Liver (tissue), 9 donors: Measurements from ENCODE around the gene PLCB4. TPM values are rescaled to one million over a fixed set of nuclear protein-coding genes. Genes with fewer than 3 reads are reported as not detected.

Source experiments
- DNase-seq: peaks from one replicate; pipeline ENCODE4 v3.0.0-alpha.2; 2017; ENCODE audit warnings: low spot score
- H3K27ac ChIP-seq, 2 donors: one replicate each; pipeline ENCODE4 v1.7.0; 2013; ENCODE audit warnings: inconsistent platforms in 2 of 2, low read length in 2 of 2, control low read depth in 1 of 2, low read depth in 1 of 2, mild to moderate bottlenecking in 1 of 2
- H3K27me3 ChIP-seq, 4 donors: one replicate each; pipeline versions ENCODE4 v1.6.1 to v1.7.0; 2013; ENCODE audit warnings: low read length in 3 of 4, inconsistent platforms in 1 of 4, mild to moderate bottlenecking in 1 of 4, moderate library complexity in 1 of 4; ENCODE audit not compliant: control insufficient read depth in 4 of 4, insufficient read depth in 4 of 4
- H3K36me3 ChIP-seq, 4 donors: one replicate each; pipeline versions ENCODE4 v1.6.1 to v1.7.0; 2013; ENCODE audit warnings: low read length in 3 of 4, mild to moderate bottlenecking in 3 of 4, low read depth in 1 of 4, moderate library complexity in 1 of 4; ENCODE audit not compliant: control insufficient read depth in 4 of 4, insufficient read depth in 3 of 4
- H3K4me1 ChIP-seq, 4 donors: one replicate each; pipeline versions ENCODE4 v1.6.1 to v1.7.0; 2013; ENCODE audit warnings: low read length in 3 of 4, mild to moderate bottlenecking in 3 of 4, moderate library complexity in 1 of 4; ENCODE audit not compliant: control insufficient read depth in 4 of 4, insufficient read depth in 4 of 4
- H3K4me3 ChIP-seq, 3 donors: one replicate each; pipeline versions ENCODE4 v1.6.1 to v1.7.0; 2013; ENCODE audit warnings: low read length in 3 of 3, control low read depth in 1 of 3, low read depth in 1 of 3, mild to moderate bottlenecking in 1 of 3
- H3K9ac ChIP-seq, 2 donors: one replicate each; pipeline ENCODE4 v1.7.0; 2013; ENCODE audit warnings: low read length in 2 of 2, mild to moderate bottlenecking in 2 of 2, moderate library complexity in 2 of 2, control low read depth in 1 of 2, low read depth in 1 of 2
- H3K9me3 ChIP-seq, 4 donors: one replicate each; pipeline versions ENCODE4 v1.6.1 to v1.7.0; 2013; ENCODE audit warnings: low read length in 3 of 4; ENCODE audit not compliant: control insufficient read depth in 4 of 4
- ATF3 ChIP-seq: IDR thresholded peaks from 2 replicates; pipeline ENCODE4 v1.6.1; 2016; ENCODE audit warnings: antibody characterized with exemption
- EGR1 ChIP-seq, 2 donors: IDR thresholded peaks; 2 replicates each; pipeline ENCODE4 v1.6.1; 2016 to 2018; ENCODE audit warnings: antibody characterized with exemption in 2 of 2, low read depth in 2 of 2
- FOXA1 ChIP-seq: IDR thresholded peaks from 2 replicates; pipeline ENCODE4 v1.6.1; 2016; ENCODE audit warnings: antibody characterized with exemption
- FOXA2 ChIP-seq: IDR thresholded peaks from 2 replicates; pipeline ENCODE4 v1.6.1; 2016; ENCODE audit warnings: antibody characterized with exemption
- GABPA ChIP-seq, 2 donors: IDR thresholded peaks in 1 of 2; conservative IDR thresholded peaks in 1 of 2; 2 replicates each; pipeline ENCODE4 v1.6.1; 2016; ENCODE audit warnings: antibody characterized with exemption in 2 of 2, mild to moderate bottlenecking in 1 of 2, moderate library complexity in 1 of 2
- HNF4A ChIP-seq, 2 donors: conservative IDR thresholded peaks; 2 replicates each; pipeline ENCODE4 v1.6.1; 2016; ENCODE audit warnings: antibody characterized with exemption in 2 of 2, mild to moderate bottlenecking in 2 of 2
- JUND ChIP-seq, 2 donors: IDR thresholded peaks; 2 replicates each; pipeline ENCODE4 v1.6.1; 2016; ENCODE audit warnings: antibody characterized with exemption in 2 of 2
- MAX ChIP-seq: IDR thresholded peaks from 2 replicates; pipeline ENCODE4 v1.6.1; 2016; ENCODE audit warnings: antibody characterized with exemption
- RAD21 ChIP-seq, 2 donors: IDR thresholded peaks; 2 replicates each; pipeline ENCODE4 v1.6.1; 2016; ENCODE audit warnings: antibody characterized with exemption in 2 of 2, mild to moderate bottlenecking in 2 of 2
- RXRA ChIP-seq, 2 donors: IDR thresholded peaks; 2 replicates each; pipeline ENCODE4 v1.6.1; 2017 to 2018; ENCODE audit warnings: antibody characterized with exemption in 2 of 2, mild to moderate bottlenecking in 1 of 2
- SP1 ChIP-seq: IDR thresholded peaks from 2 replicates; pipeline ENCODE4 v1.6.1; 2018; ENCODE audit warnings: antibody characterized with exemption, mild to moderate bottlenecking
- TAF1 ChIP-seq: conservative IDR thresholded peaks from 2 replicates; pipeline ENCODE4 v1.6.1; 2016; ENCODE audit warnings: antibody characterized with exemption, mild to moderate bottlenecking
- YY1 ChIP-seq: IDR thresholded peaks from 2 replicates; pipeline ENCODE4 v1.6.1; 2016; ENCODE audit warnings: antibody characterized with exemption, mild to moderate bottlenecking
- ZBTB33 ChIP-seq: IDR thresholded peaks from 2 replicates; pipeline ENCODE4 v1.6.1; 2016; ENCODE audit warnings: antibody characterized with exemption
- WGBS: extraction: QIAGEN DNeasy Blood & Tissue Kit; methylation state at CpG from one replicate; pipeline ENCODE4 v1.1.7; 2013; 5-methylcytosine and 5-hydroxymethylcytosine counted together
- polyA plus RNA-seq, 2 donors: library from polyadenylated mRNA; stranded (reverse) in 1 of 2; unstranded in 1 of 2; fragments of 200-250 nt in 1 of 2; fragments of >200 nt in 1 of 2; fragmentation: Nextera tagmentation in 1 of 2; extraction: Ambion mirVana in 1 of 2; gene quantifications; one replicate each; pipeline versions ENCODE4 v1.2.1 to v1.2.3, GENCODE V29; 2013 to 2015
- total RNA-seq, 2 donors: library from RNA; depleted of rRNA; stranded (reverse); fragments of >200 nt; gene quantifications; one replicate each; pipeline ENCODE4 v1.2.3, GENCODE V29; 2014
- TF ChIP-seq, protein P1 (sequence below): IDR thresholded peaks from 2 replicates; pipeline ENCODE4 v1.6.1; 2016; ENCODE audit warnings: antibody characterized with exemption, mild to moderate bottlenecking
- donor health status: healthy.
- donor health status: healthy.
- donor health status: healthy.
- donor health status: healthy.
- donor health status: healthy.

Gene PLCB4
- total and polyA plus RNA-seq, 4 donors = 0.14 to 0.67 (median 0.30) TPM

DNA sequence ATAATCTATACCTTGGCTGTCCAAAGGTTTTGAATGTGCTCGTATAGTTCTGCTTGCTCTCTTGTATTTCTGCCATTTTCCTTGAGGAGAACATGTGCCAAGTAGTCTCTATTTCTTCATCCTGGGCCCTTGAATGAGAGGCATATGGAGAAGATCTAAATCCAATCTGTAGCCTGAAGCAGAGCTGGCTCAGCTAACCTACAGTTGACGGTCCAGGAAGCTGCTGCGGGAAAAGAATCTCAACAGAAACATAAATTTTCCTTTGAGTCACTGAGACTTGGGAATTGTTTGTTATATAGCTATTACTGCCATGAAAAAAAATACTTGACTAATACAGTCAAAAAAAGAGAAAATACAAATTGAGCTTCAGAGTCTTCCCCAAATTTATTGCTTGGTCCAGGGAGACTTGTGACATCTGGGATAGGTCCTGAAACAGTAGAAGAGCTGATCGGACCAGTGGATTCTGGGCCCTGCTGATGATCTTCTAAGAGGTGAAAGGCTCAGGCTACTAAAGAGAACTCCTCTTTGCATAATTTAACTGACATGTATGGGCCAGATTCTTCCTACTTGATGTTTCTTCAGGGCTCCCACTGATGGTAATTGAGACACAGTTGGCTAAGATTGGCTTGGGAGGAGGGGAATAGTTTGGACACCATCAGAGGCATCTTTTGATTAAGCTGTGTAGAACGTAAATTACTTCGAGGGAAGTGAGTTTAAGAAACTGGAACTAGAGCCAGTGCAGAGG lies 29.9 kb upstream of the PLCB4 start:
- Histone ChIP-seq H3K4me3 (no peak overlapping the region), H3K27ac (no peak overlapping the region), H3K36me3 (no peaks in the 10 kb centered on the region), H3K4me1 (no peaks in the 10 kb centered on the region), H3K9me3 (no peaks in the 10 kb centered on the region), H3K9ac (no peak overlapping the region), H3K27me3 (no peaks in the 10 kb centered on the region)
- no peak for TF ChIP-seq FOXA1
- TF ChIP-seq HNF4A (conservative IDR thresholded peaks at IDR 0.05) = no peak
- TF ChIP-seq FOXA2 = no peak
- TF ChIP-seq RAD21 (IDR thresholded peaks at IDR 0.05) = no peak
- no peak for TF ChIP-seq ZBTB33
- no peak for TF ChIP-seq TAF1
- TF ChIP-seq ATF3 = no peak
- DNase-seq = no peak
- 77% methylated on average over 6 of the region's 6 CpGs for WGBS

GRCh38 chr20:9040863-9041524 lies 27.9 kb upstream of the PLCB4 start:
- no peak for DNase-seq
- 65% methylated on average over 1 of the region's 1 CpG for WGBS
- H3K27ac ChIP-seq = no peak overlapping the region
- no peaks in the 10 kb centered on the region for H3K27me3 ChIP-seq
- H3K9ac ChIP-seq = no peak overlapping the region
- H3K36me3 ChIP-seq = no peaks in the 10 kb centered on the region
- H3K4me1 ChIP-seq = no peaks in the 10 kb centered on the region
- TF ChIP-seq ZBTB33 (no peak), JUND (IDR thresholded peaks at IDR 0.05) (no peak)
- no peaks in the 10 kb centered on the region for H3K9me3 ChIP-seq
- H3K4me3 ChIP-seq = no peak overlapping the region

- Histone ChIP-seq H3K9me3 (no peaks in the 10 kb centered on the region), H3K36me3 (no peaks in the 10 kb centered on the region), H3K9ac (no peak overlapping the region), H3K27ac (no peak overlapping the region), H3K4me3 (no peak overlapping the region), H3K27me3 (no peaks in the 10 kb centered on the region), H3K4me1 (no peaks in the 10 kb centered on the region)
- DNase-seq = no peak
- 79% methylated on average over 5 of the region's 5 CpGs for WGBS
- TF ChIP-seq ZBTB33 (no peak), TAF1 (no peak), JUND (IDR thresholded peaks at IDR 0.05) (no peak), RAD21 (IDR thresholded peaks at IDR 0.05) (no peak), FOXA1 (no peak), MAX (no peak), FOXA2 (no peak), EGR1 (IDR thresholded peaks at IDR 0.05; ENCODE audit: low read depth in 2 of 2) (no peak), YY1 (no peak), SP1 (no peak), RXRA (IDR thresholded peaks at IDR 0.05) (no peak), ATF3 (no peak), HNF4A (conservative IDR thresholded peaks at IDR 0.05) (no peak), GABPA (IDR thresholded peaks at IDR 0.05 in 1 of 2, conservative IDR thresholded peaks at IDR 0.05 in 1 of 2) (no peak)
- TF ChIP-seq, protein P1, sequence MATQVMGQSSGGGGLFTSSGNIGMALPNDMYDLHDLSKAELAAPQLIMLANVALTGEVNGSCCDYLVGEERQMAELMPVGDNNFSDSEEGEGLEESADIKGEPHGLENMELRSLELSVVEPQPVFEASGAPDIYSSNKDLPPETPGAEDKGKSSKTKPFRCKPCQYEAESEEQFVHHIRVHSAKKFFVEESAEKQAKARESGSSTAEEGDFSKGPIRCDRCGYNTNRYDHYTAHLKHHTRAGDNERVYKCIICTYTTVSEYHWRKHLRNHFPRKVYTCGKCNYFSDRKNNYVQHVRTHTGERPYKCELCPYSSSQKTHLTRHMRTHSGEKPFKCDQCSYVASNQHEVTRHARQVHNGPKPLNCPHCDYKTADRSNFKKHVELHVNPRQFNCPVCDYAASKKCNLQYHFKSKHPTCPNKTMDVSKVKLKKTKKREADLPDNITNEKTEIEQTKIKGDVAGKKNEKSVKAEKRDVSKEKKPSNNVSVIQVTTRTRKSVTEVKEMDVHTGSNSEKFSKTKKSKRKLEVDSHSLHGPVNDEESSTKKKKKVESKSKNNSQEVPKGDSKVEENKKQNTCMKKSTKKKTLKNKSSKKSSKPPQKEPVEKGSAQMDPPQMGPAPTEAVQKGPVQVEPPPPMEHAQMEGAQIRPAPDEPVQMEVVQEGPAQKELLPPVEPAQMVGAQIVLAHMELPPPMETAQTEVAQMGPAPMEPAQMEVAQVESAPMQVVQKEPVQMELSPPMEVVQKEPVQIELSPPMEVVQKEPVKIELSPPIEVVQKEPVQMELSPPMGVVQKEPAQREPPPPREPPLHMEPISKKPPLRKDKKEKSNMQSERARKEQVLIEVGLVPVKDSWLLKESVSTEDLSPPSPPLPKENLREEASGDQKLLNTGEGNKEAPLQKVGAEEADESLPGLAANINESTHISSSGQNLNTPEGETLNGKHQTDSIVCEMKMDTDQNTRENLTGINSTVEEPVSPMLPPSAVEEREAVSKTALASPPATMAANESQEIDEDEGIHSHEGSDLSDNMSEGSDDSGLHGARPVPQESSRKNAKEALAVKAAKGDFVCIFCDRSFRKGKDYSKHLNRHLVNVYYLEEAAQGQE = no peak
These were observed 25.5 kb upstream of the PLCB4 start for GRCh38 chr20:9043364-9043763.
